BLaER1 treated with 17β-estradiol and CSF1 and Interleukin-3, amounts not matched to agents 10 nM and 100 nM (cell line): Measurements from ENCODE around the gene PRR33.

Experiments
- H3K27ac ChIP-seq, 11 experiments: shearing (Covaris generic); formaldehyde crosslinking; 2 replicates each; pipeline ENCODE4 v1.8.1; 2022
- H3K27me3 ChIP-seq, 11 experiments: shearing (Covaris generic); formaldehyde crosslinking; 2 replicates each; pipeline ENCODE4 v1.8.1; 2022
- H3K36me3 ChIP-seq, 11 experiments: shearing (Covaris generic); formaldehyde crosslinking; 2 replicates each; pipeline ENCODE4 v1.8.1; 2022
- H3K4me1 ChIP-seq, 10 experiments: shearing (Covaris generic); formaldehyde crosslinking; 2 replicates each; pipeline ENCODE4 v1.8.1; 2022
- H3K4me2 ChIP-seq, 11 experiments: shearing (Covaris generic); formaldehyde crosslinking; 2 replicates each; pipeline ENCODE4 v1.8.1; 2022
- H3K4me3 ChIP-seq, 10 experiments: shearing (Covaris generic); formaldehyde crosslinking; 2 replicates each; pipeline ENCODE4 v1.8.1; 2022
- H3K9ac ChIP-seq, 11 experiments: shearing (Covaris generic); formaldehyde crosslinking; 2 replicates each; pipeline ENCODE4 v1.8.1; 2022
- H3K9me3 ChIP-seq, 11 experiments: shearing (Covaris generic); formaldehyde crosslinking; replicated peaks in 1 of 11; 2 replicates each; pipeline ENCODE4 v1.8.1; 2022
- H4K20me1 ChIP-seq, 11 experiments: shearing (Covaris generic); formaldehyde crosslinking; 2 replicates each; pipeline ENCODE4 v1.8.1; 2022
- Cebpa-rat ChIP-seq, 11 experiments: shearing (Covaris generic); IDR thresholded peaks; 2 replicates each; pipeline ENCODE4 v1.8.1; 2022

The PRR33 gene

DNA sequence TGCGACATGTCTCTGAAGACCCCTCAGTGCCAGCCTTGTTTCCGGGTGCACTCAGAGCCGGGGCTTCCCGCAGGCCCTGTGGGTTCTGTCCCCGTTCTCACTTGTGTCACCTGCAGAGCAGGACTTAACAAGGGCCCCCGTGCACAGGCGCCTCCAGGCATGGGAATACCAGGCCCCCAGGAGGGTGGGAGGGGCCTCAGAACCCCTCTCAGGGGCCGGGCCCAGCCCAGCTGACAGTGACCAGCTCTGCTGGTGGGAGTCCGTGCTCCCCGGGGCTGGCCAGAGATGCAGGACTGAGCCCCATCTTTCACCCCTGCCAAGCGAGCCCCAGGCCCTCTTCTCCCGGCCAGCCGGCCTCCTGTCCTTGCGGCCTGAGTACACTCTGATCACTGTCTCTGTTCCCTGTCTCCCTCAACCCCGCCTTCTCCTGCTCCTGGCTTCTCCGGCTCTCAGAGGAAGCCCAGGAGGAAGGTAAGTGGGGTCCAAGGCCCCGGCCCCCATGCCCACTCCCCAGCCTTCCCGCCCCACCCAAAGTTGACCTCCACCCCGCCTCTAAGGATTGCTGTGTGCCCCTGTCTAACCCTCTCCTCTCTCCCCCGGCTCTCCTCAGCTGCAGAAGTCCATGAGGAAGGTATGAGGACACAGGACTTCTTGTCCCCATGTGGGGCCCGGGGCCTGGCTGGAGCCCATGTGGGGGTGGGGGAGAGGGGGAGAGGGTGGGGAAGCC, 33.1 kb upstream of the PRR33 start:
- Histone ChIP-seq H3K4me1 (peaks cover 0 to 47% (median 35%) of the 10 kb centered on the region in 10 experiments; a peak in 18 of 20 replicates), H3K27me3 (no peaks in the 10 kb centered on the region), H3K36me3 (no peaks in the 10 kb centered on the region), H3K4me2 (no peak overlapping the region), H3K27ac (no peak overlapping the region), H3K9ac (no peak overlapping the region), H3K9me3 (no peaks in the 10 kb centered on the region), H4K20me1 (no peaks in the 10 kb centered on the region), H3K4me3 (no peak overlapping the region)
- TF ChIP-seq Cebpa-rat (IDR thresholded peaks at IDR 0.05): no peak

DNA sequence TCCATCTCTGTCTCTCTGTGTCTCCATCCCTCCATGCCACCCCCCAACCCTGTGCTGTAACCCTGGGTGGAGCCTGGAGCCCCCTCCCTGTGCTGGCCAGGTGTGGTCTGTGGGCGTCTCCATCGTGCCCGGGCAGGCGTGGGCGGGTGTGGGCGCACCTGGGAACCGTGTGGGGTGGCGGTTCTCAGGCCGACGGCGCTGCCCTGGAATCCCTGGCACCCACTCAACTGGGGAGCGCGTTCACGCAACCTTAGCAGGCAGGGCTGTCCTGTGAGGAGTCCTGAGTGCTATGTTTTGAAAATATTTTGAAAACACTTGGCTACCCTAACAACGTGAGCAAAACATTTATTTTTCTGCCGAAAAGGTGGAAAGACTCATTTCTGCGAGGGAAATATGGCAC, 32.5 kb upstream of the PRR33 start:
- no peaks in the 10 kb centered on the region for H3K36me3 ChIP-seq
- H3K4me1 ChIP-seq: peaks cover 0 to 51% (median 39%) of the 10 kb centered on the region in 10 experiments; a peak in 18 of 20 replicates
- TF ChIP-seq Cebpa-rat (IDR thresholded peaks at IDR 0.05): no peak
- no peak overlapping the region for H3K4me2 ChIP-seq
- no peak overlapping the region for H3K27ac ChIP-seq
- H3K9ac ChIP-seq: no peak overlapping the region
- no peak overlapping the region for H3K4me3 ChIP-seq
- no peaks in the 10 kb centered on the region for H3K9me3 ChIP-seq
- no peaks in the 10 kb centered on the region for H4K20me1 ChIP-seq
- no peaks in the 10 kb centered on the region for H3K27me3 ChIP-seq

- peak overlapping the region in 8 of 11 experiments; percentile 46 to 84 (median 68); a peak in 15 of 22 replicates for H3K4me2 ChIP-seq
- H3K4me3 ChIP-seq: no peak overlapping the region
- peak overlapping the region in 1 of 11 experiments; percentile 25; a peak in 2 of 22 replicates for H3K27ac ChIP-seq
- no peaks in the 10 kb centered on the region for H3K36me3 ChIP-seq
- no peaks in the 10 kb centered on the region for H4K20me1 ChIP-seq
- no peaks in the 10 kb centered on the region for H3K9me3 ChIP-seq
- no peaks in the 10 kb centered on the region for H3K27me3 ChIP-seq
- H3K4me1 ChIP-seq: peaks cover 0 to 59% (median 46%) of the 10 kb centered on the region in 10 experiments; a peak in 18 of 20 replicates
- H3K9ac ChIP-seq: no peak overlapping the region; a peak in 1 of 22 replicates
- TF ChIP-seq Cebpa-rat (IDR thresholded peaks at IDR 0.05): no peak
Measured at GRCh38 chr11:1923201-1923956, 31.7 kb upstream of the PRR33 start.

- H3K9me3 ChIP-seq: no peaks in the 10 kb centered on the region
- H3K27ac ChIP-seq: peak overlapping the region in 1 of 11 experiments; percentile 25; a peak in 2 of 22 replicates
- TF ChIP-seq Cebpa-rat (IDR thresholded peaks at IDR 0.05): no peak
- peaks cover 0 to 67% (median 54%) of the 10 kb centered on the region in 10 experiments; a peak in 18 of 20 replicates for H3K4me1 ChIP-seq
- H3K4me2 ChIP-seq: peak overlapping the region in 8 of 11 experiments; percentile 51 to 84 (median 68); a peak in 16 of 22 replicates
- H3K27me3 ChIP-seq: no peaks in the 10 kb centered on the region
- H3K4me3 ChIP-seq: no peak overlapping the region
- no peak overlapping the region; a peak in 1 of 22 replicates for H3K9ac ChIP-seq
- no peaks in the 10 kb centered on the region for H3K36me3 ChIP-seq
- H4K20me1 ChIP-seq: no peaks in the 10 kb centered on the region
Measured at GRCh38 chr11:1922481-1923081, 30.9 kb upstream of the PRR33 start.

DNA sequence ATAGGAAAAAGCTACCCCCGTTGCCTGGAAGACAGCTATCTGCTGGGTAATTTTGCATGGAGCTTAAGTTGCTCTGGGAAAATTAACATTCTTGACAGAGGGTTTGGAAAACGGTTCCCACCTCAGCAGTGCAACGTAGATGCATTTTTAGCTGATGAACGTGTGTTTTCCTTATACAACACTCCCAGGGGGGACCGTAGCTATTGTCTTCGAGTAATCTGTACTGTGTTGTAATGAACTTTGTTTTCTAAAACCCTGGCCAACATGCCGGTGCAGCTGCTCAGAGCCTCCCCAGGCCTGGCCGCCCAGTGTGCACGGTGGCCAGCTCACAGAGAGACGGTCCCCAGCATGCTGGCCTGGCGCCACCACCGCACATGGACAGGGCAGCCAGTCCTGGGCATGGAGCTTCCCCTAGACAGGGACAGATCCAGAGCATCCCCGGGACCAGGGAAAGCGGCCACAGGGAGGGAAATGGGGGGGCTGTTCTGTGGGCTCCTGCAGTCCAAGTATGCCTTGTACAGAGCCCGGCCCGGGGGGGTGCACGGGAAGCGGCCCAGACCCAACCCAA, 30.0 kb upstream of the PRR33 start:
- no peaks in the 10 kb centered on the region for H3K36me3 ChIP-seq
- peak overlapping the region in 10 of 11 experiments; percentile 44 to 84 (median 66); a peak in 18 of 22 replicates for H3K4me2 ChIP-seq
- TF ChIP-seq Cebpa-rat (IDR thresholded peaks at IDR 0.05): no peak
- no peaks in the 10 kb centered on the region for H3K27me3 ChIP-seq
- no peak overlapping the region for H3K4me3 ChIP-seq
- peak overlapping the region in 2 of 11 experiments; percentile 8 to 9; a peak in 1 of 22 replicates for H3K27ac ChIP-seq
- H4K20me1 ChIP-seq: no peaks in the 10 kb centered on the region
- peaks cover 0 to 70% (median 61%) of the 10 kb centered on the region in 10 experiments; a peak in 18 of 20 replicates for H3K4me1 ChIP-seq
- no peaks in the 10 kb centered on the region for H3K9me3 ChIP-seq
- H3K9ac ChIP-seq: peak overlapping the region in 3 of 11 experiments; percentile 2 to 25 (median 7); a peak in 1 of 22 replicates

DNA sequence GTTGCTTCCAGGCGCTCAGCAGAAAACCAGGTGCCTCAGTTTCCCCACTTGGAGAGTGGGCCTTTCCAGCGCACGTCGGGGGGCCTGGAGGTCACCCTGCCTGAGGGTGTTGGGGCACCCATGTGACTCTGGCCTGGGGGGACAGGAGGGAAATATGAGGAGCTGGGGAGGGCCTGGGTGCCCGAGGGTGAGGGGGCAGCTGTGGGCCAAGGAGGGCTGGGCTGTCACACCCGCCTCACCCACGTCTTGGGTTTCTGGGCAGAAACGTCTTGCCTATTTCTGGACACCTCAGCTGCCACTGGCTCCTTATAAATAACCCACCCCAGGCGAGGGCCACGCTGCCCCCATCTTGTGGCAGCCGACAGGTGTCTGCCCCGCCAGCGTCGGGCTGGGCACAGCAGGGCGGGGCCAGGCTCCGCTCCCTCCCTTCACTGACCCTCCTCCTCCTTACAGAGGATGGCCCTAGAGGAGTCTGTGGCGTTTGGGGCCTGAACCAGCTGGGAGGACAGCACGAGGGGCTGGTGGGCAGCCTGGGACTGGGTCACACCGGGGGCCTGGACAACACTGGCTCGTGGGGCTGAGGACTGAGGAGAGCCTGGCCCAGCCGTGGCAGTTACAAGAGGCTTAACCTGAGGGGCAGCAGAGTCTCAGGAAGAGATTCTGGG, 29.3 kb upstream of the PRR33 start:
- H3K27ac ChIP-seq: 0 out of 22 replicates have a peak overlapping the region, but pooled peaks of 1 of the 11 experiments have one; percentile 9
- no peaks in the 10 kb centered on the region for H3K36me3 ChIP-seq
- H3K27me3 ChIP-seq: no peaks in the 10 kb centered on the region
- H4K20me1 ChIP-seq: no peaks in the 10 kb centered on the region
- no peaks in the 10 kb centered on the region for H3K9me3 ChIP-seq
- H3K4me3 ChIP-seq: no peak overlapping the region
- peaks cover 0 to 76% (median 63%) of the 10 kb centered on the region in 10 experiments; a peak in 18 of 20 replicates for H3K4me1 ChIP-seq
- peak overlapping the region in 3 of 11 experiments; percentile 2 to 25 (median 7); a peak in 1 of 22 replicates for H3K9ac ChIP-seq
- peak overlapping the region in 10 of 11 experiments; percentile 44 to 84 (median 66); a peak in 20 of 22 replicates for H3K4me2 ChIP-seq
- TF ChIP-seq Cebpa-rat (IDR thresholded peaks at IDR 0.05): no peak

DNA sequence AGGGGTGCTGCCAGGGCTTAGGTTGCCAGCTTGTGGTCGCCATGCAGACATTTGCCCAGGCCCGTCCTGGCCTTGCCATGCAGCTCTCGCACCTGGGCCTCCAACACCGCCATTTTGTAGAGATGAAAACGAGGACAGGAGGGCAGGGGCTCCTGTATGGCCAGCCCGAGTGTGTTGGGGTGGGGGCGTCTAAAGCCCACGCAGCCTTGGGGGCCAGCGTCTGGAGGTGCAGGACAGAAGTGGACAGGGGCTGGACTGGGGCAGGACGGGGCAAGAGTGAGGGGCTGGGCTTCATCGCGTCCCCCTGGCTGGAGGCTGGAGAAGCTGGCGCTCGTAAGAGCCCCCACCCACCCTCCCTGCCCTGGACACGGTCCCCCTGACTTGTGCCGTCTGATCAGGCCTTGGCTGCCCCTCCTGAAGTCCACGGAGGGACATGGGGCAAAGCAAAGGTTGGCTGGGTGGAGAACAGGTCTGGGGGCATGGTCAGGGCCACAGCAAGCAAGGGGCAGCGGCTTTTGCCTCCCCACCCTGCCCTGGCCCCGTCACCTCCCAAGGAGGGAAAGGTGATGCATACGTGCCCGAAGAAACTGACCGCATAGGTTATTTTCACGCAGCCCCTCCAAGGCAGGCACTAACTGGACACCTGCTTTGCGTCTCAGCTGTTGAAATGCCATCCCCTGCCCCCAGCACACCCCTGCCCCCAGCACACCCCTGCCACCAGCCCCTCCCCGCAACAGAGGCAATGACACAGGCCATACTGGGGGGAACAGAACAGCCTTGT, 28.6 kb upstream of the PRR33 start:
- no peak overlapping the region for H3K27ac ChIP-seq
- H3K9ac ChIP-seq: no peak overlapping the region
- no peaks in the 10 kb centered on the region for H3K9me3 ChIP-seq
- no peaks in the 10 kb centered on the region for H3K27me3 ChIP-seq
- H3K36me3 ChIP-seq: no peaks in the 10 kb centered on the region
- no peak for TF ChIP-seq Cebpa-rat (IDR thresholded peaks at IDR 0.05)
- no peaks in the 10 kb centered on the region for H4K20me1 ChIP-seq
- no peak overlapping the region for H3K4me3 ChIP-seq
- peaks cover 0 to 78% (median 64%) of the 10 kb centered on the region in 10 experiments; a peak in 18 of 20 replicates for H3K4me1 ChIP-seq
- peak overlapping the region in 8 of 11 experiments; percentile 51 to 84 (median 68); a peak in 16 of 22 replicates for H3K4me2 ChIP-seq
